ENCODE measurements around the gene ZNF134. TPM values are rescaled to one million over a fixed set of nuclear protein-coding genes. Genes with fewer than 3 reads are reported as not detected.

ZNF134 gene
- total RNA-seq, 1 donor from 2014 or later, result 16.5 TPM

DNA sequence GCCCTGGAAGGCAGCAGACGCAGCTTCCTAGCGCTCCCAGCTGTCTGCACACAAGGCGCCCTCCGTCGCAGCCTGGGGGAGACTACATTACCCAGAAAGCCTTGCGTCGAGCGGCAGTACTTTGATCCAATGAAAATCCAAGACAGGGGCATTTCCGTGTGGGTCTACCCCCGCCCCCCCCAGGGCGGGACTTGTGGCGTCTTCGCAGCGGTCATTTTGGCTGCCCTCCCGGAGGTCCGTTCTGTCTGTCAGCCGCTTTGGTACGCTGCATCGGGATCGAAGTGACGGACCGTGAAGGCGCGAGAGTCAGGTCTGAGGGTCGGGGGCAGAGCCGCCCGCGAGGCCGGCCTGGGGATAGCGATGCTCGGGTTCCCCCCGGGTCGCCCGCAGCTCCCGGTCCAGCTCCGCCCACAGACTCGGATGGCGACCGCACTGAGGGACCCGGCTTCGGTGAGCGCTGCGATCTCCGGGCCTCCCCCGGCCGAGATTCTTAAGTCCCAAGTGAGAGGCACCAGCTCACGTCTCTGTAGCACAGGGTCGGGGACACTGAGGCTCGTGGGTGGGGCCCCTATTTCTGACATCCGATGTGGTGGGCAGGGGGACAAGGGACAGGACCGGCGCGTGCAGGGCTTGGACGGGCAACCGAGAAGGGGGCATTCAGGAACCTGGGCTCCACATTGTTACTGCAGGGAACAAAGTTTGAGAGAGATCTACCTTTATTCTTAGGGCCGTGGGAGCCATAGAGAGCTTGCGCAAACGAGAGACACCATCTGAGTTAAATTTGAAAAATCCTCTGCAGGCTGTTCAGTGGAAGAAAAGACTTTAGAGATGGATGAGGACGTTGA is 19.2 kb downstream of the ZNF134 start, which contains the start of gene ZNF211:
Gene ZNF211, plus strand, starts transcription at position 182 of the 845 bp plus-strand sequence. Its CDS starts 179 bp downstream, at position 361.
- intact Hi-C loops (cut with DNase I), result no loop called here
- peak; percentile 100 for ATAC-seq
- peak; percentile 92 for DNase-seq (ENCODE audit: low spot score)

DNA sequence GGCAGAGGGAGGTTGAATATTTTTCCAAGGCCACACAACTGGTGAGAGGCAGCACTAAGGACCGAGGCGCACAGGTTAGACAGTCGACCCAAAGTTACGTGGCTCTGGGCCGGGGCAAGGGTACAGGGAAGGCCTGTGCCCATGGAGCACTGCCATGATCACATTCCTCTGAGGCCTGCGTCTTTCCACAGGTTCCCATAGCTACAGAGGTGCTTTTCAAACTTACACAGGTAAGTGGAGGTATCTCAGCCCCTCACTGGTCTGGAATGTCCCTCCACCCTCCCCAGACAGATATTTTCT is 19.7 kb downstream of the ZNF134 start:
- intact Hi-C loops (cut with DNase I), result no loop called here
- DNase-seq (ENCODE audit: low spot score) (no peak), ATAC-seq (no peak)

- intact Hi-C loops (cut with DNase I), result no loop called here
- ATAC-seq (no peak), DNase-seq (ENCODE audit: low spot score) (no peak)
These were observed 23.3 kb downstream of the ZNF134 start for GRCh38 chr19:57637379-57637778.

DNA sequence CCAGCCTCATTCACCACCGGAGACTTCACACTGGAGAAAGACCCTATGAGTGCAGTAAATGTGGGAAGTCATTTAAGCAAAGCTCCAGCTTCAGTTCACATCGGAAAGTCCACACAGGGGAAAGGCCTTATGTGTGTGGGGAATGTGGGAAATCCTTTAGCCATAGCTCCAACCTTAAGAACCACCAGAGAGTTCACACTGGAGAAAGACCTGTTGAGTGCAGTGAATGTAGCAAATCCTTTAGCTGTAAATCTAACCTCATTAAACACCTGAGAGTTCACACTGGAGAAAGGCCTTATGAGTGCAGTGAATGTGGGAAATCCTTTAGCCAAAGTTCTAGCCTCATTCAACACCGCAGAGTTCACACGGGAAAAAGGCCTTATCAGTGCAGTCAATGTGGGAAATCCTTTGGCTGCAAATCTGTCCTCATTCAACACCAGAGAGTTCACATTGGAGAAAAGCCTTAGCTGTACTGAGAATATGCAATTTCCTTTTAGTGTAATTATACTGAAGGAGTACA is 27.7 kb downstream of the ZNF134 start:
- intact Hi-C loops (cut with DNase I), result no loop called here

DNA sequence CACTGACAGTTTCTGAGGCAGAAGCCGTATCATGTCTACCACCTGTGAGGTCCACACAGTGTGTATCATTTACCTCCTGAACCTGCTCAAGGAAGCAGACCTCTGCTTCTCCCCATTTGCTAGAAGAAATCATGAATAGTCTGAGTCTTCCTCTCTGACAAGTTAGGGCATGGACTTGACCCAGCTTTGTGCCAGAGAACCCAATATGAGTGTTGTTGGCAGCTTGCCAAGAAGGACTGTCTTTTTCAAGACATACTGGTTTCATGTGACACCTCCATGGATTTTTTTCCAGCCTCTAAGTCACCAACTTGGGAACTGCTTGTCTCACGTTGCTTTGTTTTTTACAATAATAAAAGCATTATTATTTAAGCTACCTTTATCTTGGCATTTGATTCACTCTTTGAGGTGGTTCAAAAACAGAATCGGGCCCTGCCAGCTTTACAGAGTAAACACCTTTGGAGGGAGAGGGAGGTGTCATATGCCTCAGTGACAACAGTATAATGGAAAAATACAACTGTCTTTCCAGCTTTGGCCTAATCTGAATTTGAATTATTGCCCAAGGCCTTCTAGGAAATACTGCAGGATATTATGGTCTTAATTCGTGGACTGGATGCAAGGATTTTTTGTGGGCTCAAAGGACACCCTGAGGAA is 28.5 kb downstream of the ZNF134 start:
- intact Hi-C loops (cut with DNase I), result no loop called here
- no peak for DNase-seq (ENCODE audit: low spot score)
- ATAC-seq, result no peak

More for the DNA sequence above, 27.7 kb downstream of the ZNF134 start:
- ATAC-seq (no peak), DNase-seq (ENCODE audit: low spot score) (no peak)

DNA sequence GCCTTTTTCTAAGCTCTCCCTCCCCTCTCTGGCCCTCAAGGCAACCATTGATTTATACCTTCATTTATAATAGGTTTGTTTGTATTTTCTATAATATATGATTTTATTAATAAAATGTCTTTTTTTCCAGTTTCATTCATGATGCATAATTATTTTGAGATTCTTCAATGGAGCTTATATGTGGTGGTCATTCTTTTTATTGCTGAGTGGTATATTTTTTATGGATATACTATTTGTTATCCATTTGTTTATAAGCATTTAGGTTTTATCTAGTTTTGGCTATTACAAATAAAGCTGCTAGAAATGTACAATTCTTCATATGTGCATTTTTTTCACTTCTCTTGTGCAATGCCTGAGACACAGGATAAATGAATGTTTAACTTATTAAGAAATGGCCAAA is 29.7 kb downstream of the ZNF134 start:
- intact Hi-C loops (cut with DNase I), result no loop called here
- DNase-seq (ENCODE audit: low spot score), result no peak
- ATAC-seq, result no peak

DNA sequence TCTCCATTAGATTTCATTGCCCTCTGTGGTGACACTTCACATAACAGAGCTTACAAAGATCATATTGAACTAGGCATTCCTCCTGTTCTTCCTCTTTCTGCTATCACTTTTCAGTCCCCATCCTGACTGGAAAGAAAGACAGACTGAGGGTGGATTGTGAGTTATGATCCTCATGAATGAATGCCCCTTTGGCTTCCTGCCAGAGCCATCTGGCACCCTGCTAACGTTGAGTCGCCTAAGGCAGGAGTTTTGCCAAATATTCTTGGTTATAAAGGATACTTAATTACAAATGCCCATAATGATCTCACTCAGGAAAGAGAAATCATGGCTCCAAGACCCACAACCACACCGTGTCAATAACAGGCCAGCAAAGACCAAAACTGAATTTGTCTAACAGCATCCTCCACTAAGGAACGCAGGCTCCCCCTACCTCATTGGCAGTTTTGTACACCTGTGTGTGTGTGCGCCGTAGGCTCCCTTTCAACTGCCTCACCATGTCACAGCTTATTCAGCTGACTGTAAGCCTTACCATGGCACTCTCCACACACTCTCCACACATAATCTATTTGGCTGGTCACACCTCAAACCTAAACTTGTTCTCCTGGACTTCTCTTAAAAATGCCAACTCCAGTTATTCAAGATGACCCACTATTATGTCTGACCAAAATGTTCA is 34.4 kb downstream of the ZNF134 start:
- intact Hi-C loops (cut with DNase I), result no loop called here
- ATAC-seq, result no peak
- DNase-seq (ENCODE audit: low spot score), result no peak

DNA sequence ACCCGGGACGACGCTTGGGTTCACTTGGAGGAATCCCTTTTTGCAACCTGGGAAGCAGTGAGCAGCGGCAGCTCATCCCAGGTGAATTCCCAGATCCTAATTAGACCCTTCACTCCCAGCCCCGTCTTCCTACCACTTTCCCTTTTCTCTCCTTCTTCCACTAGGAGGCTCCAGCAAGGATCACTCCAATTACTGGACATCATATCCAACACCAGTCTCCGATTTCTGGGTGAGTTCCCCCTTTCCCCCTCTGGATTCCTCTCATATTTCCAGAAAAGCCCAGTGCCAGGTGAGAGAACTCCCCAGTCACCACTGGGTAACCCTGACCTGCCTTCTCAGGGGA is 37.6 kb downstream of the ZNF134 start:
- DNase-seq (ENCODE audit: low spot score) (no peak), ATAC-seq (no peak)
- intact Hi-C loops (cut with DNase I), result no loop called here

- DNase-seq (ENCODE audit: low spot score), result no peak
- intact Hi-C loops (cut with DNase I), result no loop called here
- no peak for ATAC-seq
These were observed 39.6 kb downstream of the ZNF134 start for GRCh38 chr19:57653689-57654088.

DNA sequence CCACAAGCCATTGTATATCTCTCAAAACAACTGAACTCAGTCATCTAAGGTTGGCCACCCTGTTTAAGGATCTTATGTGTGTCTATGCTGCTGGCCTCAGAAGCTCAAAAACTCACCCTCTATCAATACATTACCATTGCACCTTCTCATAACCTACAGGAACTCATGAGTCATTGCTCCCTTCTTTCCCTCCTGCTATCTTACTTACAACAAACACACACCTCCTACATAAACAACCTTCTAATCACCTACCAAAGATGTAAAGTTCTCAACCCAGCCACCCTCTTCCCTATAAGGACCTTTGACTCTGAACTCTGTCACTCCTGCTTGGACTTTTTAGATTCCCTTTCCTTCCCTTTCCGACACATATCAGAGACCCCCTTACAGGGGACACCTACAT is 41.4 kb downstream of the ZNF134 start:
- ATAC-seq, result no peak
- intact Hi-C loops (cut with DNase I), result no loop called here
- DNase-seq (ENCODE audit: low spot score), result no peak

- intact Hi-C loops (cut with DNase I), result no loop called here
- no peak for DNase-seq (ENCODE audit: low spot score)
These were observed 42.3 kb downstream of the ZNF134 start for GRCh38 chr19:57656346-57656745.

DNA sequence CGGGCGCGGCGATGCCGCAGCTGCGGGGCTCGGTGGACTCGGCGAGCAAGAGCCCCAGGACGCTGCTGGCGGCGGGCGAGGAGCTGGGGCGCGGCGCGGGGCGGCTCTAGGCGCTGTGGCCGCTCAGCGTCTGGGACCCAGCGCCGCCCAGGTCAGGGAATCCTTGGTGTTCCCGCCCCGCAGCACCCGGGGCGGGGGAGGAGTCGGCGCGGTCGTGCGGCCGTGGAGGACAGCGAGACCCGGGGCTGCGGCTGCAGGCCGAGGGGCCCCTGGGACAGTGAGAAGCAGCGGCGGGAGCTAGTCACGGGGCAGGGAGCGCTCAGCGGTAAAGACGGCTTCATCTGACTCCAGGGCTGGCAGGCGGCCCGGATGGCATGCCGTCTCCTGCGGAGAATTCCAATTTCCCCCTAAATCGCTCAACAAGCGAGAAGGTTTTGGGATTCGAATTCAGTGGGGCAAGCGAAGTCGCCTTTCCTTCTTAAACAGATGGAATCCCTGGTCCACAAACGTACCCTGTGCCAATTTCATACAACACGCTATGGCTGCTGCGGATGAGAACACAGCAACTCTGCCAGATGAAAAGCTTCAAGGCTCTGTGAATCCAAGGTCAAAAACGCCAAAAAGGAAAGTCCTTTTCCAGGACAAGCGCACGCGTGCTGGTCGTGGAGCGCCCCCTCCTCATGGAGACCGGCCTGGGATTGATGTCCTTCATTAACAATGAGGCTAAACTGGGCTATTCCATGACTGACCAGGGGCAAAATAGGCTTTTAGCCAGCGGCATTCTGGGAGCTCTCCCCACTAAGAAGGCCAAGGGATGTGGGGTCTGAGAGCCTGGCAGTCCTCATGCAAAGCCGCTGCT is 50.5 kb downstream of the ZNF134 start:
- DNase-seq (ENCODE audit: low spot score) (peak; percentile 59), ATAC-seq (peak; percentile 84)
- intact Hi-C loops (cut with DNase I), result no loop called here

More at GRCh38 chr19:57656346-57656745, 42.3 kb downstream of the ZNF134 start:
- ATAC-seq, result no peak

GRCh38 chr19:57665261-57665806 is 51.3 kb downstream of the ZNF134 start:
- intact Hi-C loops (cut with DNase I), result no loop called here
- no peak for ATAC-seq
- DNase-seq (ENCODE audit: low spot score), result no peak

GRCh38 chr19:57667228-57667627 is 53.2 kb downstream of the ZNF134 start:
- intact Hi-C loops (cut with DNase I), result no loop called here
- DNase-seq (ENCODE audit: low spot score), result no peak
- ATAC-seq, result no peak

- ATAC-seq, result no peak
- intact Hi-C loops (cut with DNase I), result no loop called here
- no peak for DNase-seq (ENCODE audit: low spot score)
These were observed 54.6 kb downstream of the ZNF134 start, which contains the start of gene ZSCAN4 for GRCh38 chr19:57668635-57669034. Gene ZSCAN4, plus strand, starts transcription at chr19:57668935. Its CDS starts 7,211 bp downstream, at chr19:57676146.

DNA sequence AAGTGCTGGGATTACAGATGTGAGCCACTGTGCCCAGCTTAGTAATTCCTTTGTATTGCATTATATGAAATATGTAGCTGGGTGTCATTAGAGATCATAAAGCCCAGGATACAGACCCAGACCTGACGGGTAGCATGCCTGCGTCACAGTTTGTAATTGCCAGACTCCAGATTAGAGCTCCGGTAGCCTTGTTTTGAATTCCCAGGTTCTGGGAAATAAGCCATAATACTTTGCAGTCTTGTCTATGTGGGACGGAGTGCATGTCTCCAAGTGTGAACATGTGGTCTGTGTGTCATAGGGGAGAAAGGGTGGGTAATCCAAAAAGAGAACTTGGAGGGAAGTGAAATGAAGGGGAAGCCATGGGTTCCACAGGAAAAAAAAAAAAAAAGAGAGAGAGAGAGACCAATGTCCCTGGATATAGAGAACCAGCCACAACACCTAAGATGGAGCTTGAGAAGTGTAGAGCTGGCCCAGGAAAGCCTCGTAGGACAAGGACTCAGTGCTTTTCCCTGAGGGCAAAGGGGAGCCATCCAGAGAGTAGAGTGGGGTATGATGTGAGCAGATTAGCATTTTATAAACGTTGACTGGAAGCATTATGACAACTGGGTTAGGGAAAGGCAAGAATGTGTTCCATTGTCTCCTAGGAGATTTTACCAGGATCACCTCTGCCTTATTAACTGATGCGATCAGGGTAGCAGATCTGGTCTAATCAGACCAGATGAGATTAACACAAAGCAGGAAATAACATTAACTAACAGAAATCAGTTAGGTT is 57.3 kb downstream of the ZNF134 start:
- ATAC-seq, result no peak
- intact Hi-C loops (cut with DNase I), result no loop called here
- no peak for DNase-seq (ENCODE audit: low spot score)

GRCh38 chr19:57672466-57672865 is 58.4 kb downstream of the ZNF134 start:
- no peak for ATAC-seq
- DNase-seq (ENCODE audit: low spot score), result no peak
- intact Hi-C loops (cut with DNase I), result no loop called here

Data from sciatic nerve (tissue), 2 donors.